ENCODE results near the gene OSBP2. TPM values are rescaled to one million over a fixed set of nuclear protein-coding genes. Genes with fewer than 3 reads are reported as not detected.

OSBP2 gene
- total and polyA plus RNA-seq, 8 donors: 1.9 to 3.3 (median 2.6) TPM

DNA sequence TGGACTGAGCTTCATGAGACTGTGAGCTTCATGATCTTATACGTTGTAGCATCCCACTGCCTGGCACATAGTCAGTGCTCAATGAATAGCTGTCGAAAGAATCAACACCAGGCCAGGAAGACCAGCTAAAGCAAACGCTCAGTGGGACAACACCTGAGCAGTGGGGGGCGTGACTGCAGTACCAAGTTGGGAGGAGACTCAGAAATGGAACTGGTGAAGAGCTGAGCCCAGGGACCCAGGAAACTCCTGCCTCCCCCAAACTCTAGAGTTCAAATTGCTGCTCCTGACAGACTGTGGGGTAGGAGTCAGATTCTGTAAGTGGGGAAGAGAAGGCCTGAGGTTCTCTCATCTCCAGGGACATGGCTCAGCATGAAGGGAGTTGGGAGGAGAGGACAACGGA, 214.6 kb downstream of the OSBP2 start:
- intact Hi-C loops (cut with DNase I): no loop called here
- no peak overlapping the region for H3K4me3 ChIP-seq
- no peaks in the 10 kb centered on the region for H3K27me3 ChIP-seq
- DNase-seq: no peak
- no peak for FAIRE-seq
- H3K4me1 ChIP-seq: no peaks in the 10 kb centered on the region
- no peak for ATAC-seq
- TF ChIP-seq, protein P1, sequence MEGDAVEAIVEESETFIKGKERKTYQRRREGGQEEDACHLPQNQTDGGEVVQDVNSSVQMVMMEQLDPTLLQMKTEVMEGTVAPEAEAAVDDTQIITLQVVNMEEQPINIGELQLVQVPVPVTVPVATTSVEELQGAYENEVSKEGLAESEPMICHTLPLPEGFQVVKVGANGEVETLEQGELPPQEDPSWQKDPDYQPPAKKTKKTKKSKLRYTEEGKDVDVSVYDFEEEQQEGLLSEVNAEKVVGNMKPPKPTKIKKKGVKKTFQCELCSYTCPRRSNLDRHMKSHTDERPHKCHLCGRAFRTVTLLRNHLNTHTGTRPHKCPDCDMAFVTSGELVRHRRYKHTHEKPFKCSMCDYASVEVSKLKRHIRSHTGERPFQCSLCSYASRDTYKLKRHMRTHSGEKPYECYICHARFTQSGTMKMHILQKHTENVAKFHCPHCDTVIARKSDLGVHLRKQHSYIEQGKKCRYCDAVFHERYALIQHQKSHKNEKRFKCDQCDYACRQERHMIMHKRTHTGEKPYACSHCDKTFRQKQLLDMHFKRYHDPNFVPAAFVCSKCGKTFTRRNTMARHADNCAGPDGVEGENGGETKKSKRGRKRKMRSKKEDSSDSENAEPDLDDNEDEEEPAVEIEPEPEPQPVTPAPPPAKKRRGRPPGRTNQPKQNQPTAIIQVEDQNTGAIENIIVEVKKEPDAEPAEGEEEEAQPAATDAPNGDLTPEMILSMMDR (IDR thresholded peaks at IDR 0.05): no peak
- H3K36me3 ChIP-seq: no peaks in the 10 kb centered on the region
- H3K27ac ChIP-seq: no peak overlapping the region
- H3K9me3 ChIP-seq: no peaks in the 10 kb centered on the region
- WGBS, 2 donors: 88 to 90% methylated on average over 5 of the region's 5 CpGs

DNA sequence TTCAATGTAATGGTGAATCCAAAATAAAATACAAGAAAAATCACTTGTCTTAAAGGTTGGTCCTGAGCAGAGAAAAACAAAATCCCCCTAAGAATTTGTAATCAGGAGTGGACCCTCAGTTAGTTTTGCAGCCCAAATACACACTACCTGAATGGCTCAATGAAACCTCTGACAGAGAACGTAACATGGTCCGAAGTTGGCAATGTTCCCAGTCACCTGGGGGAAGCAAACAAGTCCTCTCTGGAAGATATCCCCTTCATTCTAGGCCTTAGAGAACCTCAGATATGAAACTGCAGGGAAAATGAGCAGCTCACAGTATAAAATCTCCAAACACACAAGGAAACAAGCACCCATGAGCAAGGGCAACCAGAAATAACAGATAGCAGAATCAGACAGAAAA, 215.7 kb downstream of the OSBP2 start:
- ATAC-seq: no peak
- intact Hi-C loops (cut with DNase I): no loop called here
- WGBS, 2 donors: 38 to 71% methylated on average over 2 of the region's 2 CpGs
- Histone ChIP-seq H3K9me3 (no peaks in the 10 kb centered on the region), H3K4me1 (no peaks in the 10 kb centered on the region), H3K36me3 (no peaks in the 10 kb centered on the region), H3K27me3 (no peaks in the 10 kb centered on the region), H3K27ac (no peak overlapping the region), H3K4me3 (no peak overlapping the region)
- DNase-seq: no peak
- no peak for FAIRE-seq
- TF ChIP-seq, protein P1 (IDR thresholded peaks at IDR 0.05): no peak

DNA sequence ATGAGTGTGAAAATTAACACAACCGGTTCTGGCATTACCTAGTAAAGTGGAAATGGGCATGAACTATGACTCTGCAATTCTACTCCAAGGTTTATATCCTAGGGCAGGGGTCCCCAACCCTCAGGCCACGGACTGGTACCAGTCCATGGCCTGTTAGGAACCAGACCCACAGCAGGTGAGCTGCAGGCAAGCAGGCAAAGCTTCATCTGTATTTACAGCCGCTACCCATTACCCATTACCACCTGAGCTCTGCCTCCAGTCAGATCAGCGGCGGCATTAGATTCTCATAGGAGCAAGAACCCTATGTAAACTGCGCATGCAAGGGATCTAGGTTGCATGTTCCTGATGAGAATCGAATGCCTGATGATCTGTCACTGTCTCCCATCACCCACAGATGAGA, 224.1 kb downstream of the OSBP2 start:
- no peak for FAIRE-seq
- TF ChIP-seq, protein P1 (IDR thresholded peaks at IDR 0.05): no peak
- WGBS, 2 donors: 80 to 86% methylated on average over 7 of the region's 7 CpGs
- intact Hi-C loops (cut with DNase I): no loop called here
- ATAC-seq: no peak
- Histone ChIP-seq H3K4me1 (peaks cover 0 to 5% (median 4%) of the 10 kb centered on the region in 3 donors), H3K27ac (no peak overlapping the region), H3K27me3 (no peaks in the 10 kb centered on the region), H3K36me3 (no peaks in the 10 kb centered on the region), H3K4me3 (no peak overlapping the region), H3K9me3 (no peaks in the 10 kb centered on the region)
- DNase-seq: no peak

DNA sequence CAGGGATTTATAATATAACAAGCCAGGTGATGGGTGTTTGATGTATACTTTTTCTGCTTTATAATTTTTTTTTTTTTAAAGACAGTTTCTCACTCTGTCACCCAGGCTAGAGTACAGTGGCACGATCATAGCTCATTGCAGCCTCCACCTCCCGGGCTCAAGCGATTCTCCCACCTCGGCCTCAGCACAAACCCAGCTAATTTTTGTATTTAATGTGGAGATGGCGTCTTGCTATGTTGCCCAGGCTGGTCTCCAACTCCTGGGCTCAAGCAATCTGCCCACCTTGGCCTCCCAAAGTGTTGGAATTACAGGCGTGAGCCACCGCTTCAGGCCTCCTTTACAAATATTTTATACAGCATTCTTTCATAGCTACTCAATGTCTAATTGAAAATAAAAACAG, 225.3 kb downstream of the OSBP2 start:
- intact Hi-C loops (cut with DNase I): loop anchor here in 1 of 3 donors (5.0 to 10.0 kb wide), 2 partner anchors 155 to 288 kb away; no protein-coding TSS in a partner anchor
- TF ChIP-seq, protein P1 (IDR thresholded peaks at IDR 0.05): no peak
- Histone ChIP-seq H3K36me3 (no peaks in the 10 kb centered on the region), H3K27me3 (no peaks in the 10 kb centered on the region), H3K9me3 (no peaks in the 10 kb centered on the region), H3K4me3 (no peak overlapping the region), H3K4me1 (peaks cover 0 to 5% (median 4%) of the 10 kb centered on the region in 3 donors), H3K27ac (no peak overlapping the region)
- ATAC-seq: no peak
- no peak for DNase-seq
- 83% methylated on average over 7 of the region's 7 CpGs for WGBS, 2 donors
- no peak for FAIRE-seq

DNA sequence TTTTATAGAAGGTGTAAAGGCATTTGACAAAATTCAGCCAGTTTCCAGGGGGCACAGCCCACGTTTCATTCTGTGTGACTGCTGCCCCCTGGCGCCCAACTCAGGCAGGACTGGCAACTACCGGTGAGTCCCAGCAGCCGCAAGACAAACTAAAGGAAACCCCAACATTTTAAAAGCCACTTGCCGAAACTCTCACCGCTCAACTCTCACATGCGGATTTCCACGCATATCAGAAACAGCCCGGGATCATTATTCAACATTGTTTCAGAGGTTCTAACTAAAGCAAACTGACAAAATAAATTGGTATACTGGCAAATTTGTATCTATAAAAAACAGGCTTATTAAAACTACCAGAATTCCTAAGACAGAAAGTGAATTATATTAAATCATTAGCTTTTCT, 225.7 kb downstream of the OSBP2 start:
- Histone ChIP-seq H3K4me3 (peak overlapping the region in 1 of 4 donors; percentile 43), H3K9me3 (no peaks in the 10 kb centered on the region), H3K27me3 (no peaks in the 10 kb centered on the region), H3K27ac (no peak overlapping the region), H3K4me1 (peaks cover 0 to 5% (median 4%) of the 10 kb centered on the region in 3 donors), H3K36me3 (no peaks in the 10 kb centered on the region)
- peak; percentile 52 to 93 (median 74) for DNase-seq
- peak; percentile 71 for FAIRE-seq
- intact Hi-C loops (cut with DNase I): loop anchor here in 1 of 3 donors (5.0 to 10.0 kb wide), 2 partner anchors 156 to 288 kb away; no protein-coding TSS in a partner anchor
- ATAC-seq: peak; percentile 76 to 84 (median 83)
- TF ChIP-seq, protein P1 (IDR thresholded peaks at IDR 0.05): peak; percentile 74 to 87 (median 86)
- WGBS, 2 donors: 1% methylated on average over 9 of the region's 9 CpGs

All from pancreas (tissue), 10 donors.